Neuronal stem cell (in vitro differentiated cells): ENCODE data around the gene AK9.
"Not testable (repeated sequence)": the region's sequence is repeated elsewhere in the genome, so short reads cannot be mapped to it uniquely, and the experiment has no call there.

Experiments
- DNase-seq: peaks from one replicate; pipeline ENCODE4 v3.0.0-alpha.2; 2013; ENCODE audit warnings: low spot score
- H2AFZ ChIP-seq: one replicate; pipeline ENCODE4 v1.6.1; 2013; ENCODE audit warnings: mild to moderate bottlenecking, low read length, inconsistent platforms
- H2AK5ac ChIP-seq: 2 replicates; pipeline ENCODE4 v1.6.1; 2013; ENCODE audit warnings: low read depth, mild to moderate bottlenecking, inconsistent platforms, low read length, moderate library complexity, mixed read lengths
- H2BK120ac ChIP-seq: 2 replicates; pipeline ENCODE4 v1.6.1; 2013; ENCODE audit warnings: low read depth, mild to moderate bottlenecking, inconsistent platforms, low read length, moderate library complexity, mixed read lengths
- H2BK12ac ChIP-seq: one replicate; pipeline ENCODE4 v1.6.1; 2013; ENCODE audit warnings: low read length, inconsistent platforms
- H2BK15ac ChIP-seq: 2 replicates; pipeline ENCODE4 v1.6.1; 2013; ENCODE audit warnings: mild to moderate bottlenecking, low read length, inconsistent platforms, mixed read lengths
- H2BK5ac ChIP-seq: one replicate; pipeline ENCODE4 v1.6.1; 2013; ENCODE audit warnings: inconsistent platforms, mild to moderate bottlenecking, low read length, moderate library complexity
- H3K14ac ChIP-seq: one replicate; pipeline ENCODE4 v1.6.1; 2013; ENCODE audit warnings: low read length, inconsistent platforms
- H3K18ac ChIP-seq: 2 replicates; pipeline ENCODE4 v1.6.1; 2013; ENCODE audit warnings: low read length, inconsistent platforms
- H3K23ac ChIP-seq: 2 replicates; pipeline ENCODE4 v1.6.1; 2013; ENCODE audit warnings: low read depth, mild to moderate bottlenecking, mixed read lengths, low read length, inconsistent platforms; ENCODE audit not compliant: poor library complexity
- H3K27ac ChIP-seq: replicated peaks from 3 replicates; pipeline ENCODE4 v1.5.1; 2013; ENCODE audit warnings: low read length, inconsistent platforms
- H3K27me3 ChIP-seq, 3 experiments: 2 replicates each; pipeline ENCODE4 v1.6.1; 2013; ENCODE audit warnings: low read length in 3 of 3, mild to moderate bottlenecking in 2 of 3, inconsistent platforms in 1 of 3, low read depth in 1 of 3, mixed read lengths in 1 of 3, moderate library complexity in 1 of 3; ENCODE audit not compliant: control insufficient read depth in 3 of 3, insufficient read depth in 3 of 3
- H3K36me3 ChIP-seq, 2 donors: replicated peaks in 1 of 2; 2 replicates each; pipeline ENCODE4 v1.6.1; 2013; ENCODE audit warnings: low read length in 2 of 2; ENCODE audit not compliant: control insufficient read depth in 2 of 2, insufficient read depth in 2 of 2
- H3K4ac ChIP-seq: 2 replicates; pipeline ENCODE4 v1.6.1; 2013; ENCODE audit warnings: inconsistent platforms, mild to moderate bottlenecking, low read length, moderate library complexity
- H3K4me1 ChIP-seq, 2 donors: 1 replicate in 1 of 2; 2 replicates in 1 of 2; pipeline ENCODE4 v1.6.1; 2013; ENCODE audit warnings: low read length in 2 of 2, low read depth in 1 of 2; ENCODE audit not compliant: control insufficient read depth in 2 of 2, insufficient read depth in 1 of 2
- H3K4me2 ChIP-seq: one replicate; pipeline ENCODE4 v1.6.1; 2013; ENCODE audit warnings: mild to moderate bottlenecking, low read length, inconsistent platforms; ENCODE audit not compliant: insufficient read depth, poor library complexity, severe bottlenecking
- H3K4me3 ChIP-seq, 2 donors: 2 replicates each; pipeline ENCODE4 v1.5.1; 2013; ENCODE audit warnings: low read length in 2 of 2, mild to moderate bottlenecking in 2 of 2, inconsistent platforms in 1 of 2, moderate library complexity in 1 of 2
- H3K79me1 ChIP-seq: one replicate; pipeline ENCODE4 v1.6.1; 2013; ENCODE audit warnings: low read depth, mild to moderate bottlenecking, inconsistent platforms, low read length, moderate library complexity
- H3K9ac ChIP-seq: one replicate; pipeline ENCODE4 v1.6.1; 2013; ENCODE audit warnings: mild to moderate bottlenecking, low read depth, low read length, inconsistent platforms; ENCODE audit not compliant: poor library complexity
- H3K9me3 ChIP-seq, 2 donors: replicated peaks in 1 of 2; 2 replicates each; pipeline versions ENCODE3 to v1.6.1; 2013; ENCODE audit warnings: low read length in 2 of 2, mild to moderate bottlenecking in 2 of 2, inconsistent platforms in 1 of 2, low read depth in 1 of 2, mixed read lengths in 1 of 2, moderate library complexity in 1 of 2; ENCODE audit not compliant: control insufficient read depth in 2 of 2, insufficient read depth in 1 of 2
- H4K8ac ChIP-seq: one replicate; pipeline ENCODE4 v1.6.1; 2013; ENCODE audit warnings: low read depth, mild to moderate bottlenecking, inconsistent platforms, low read length, moderate library complexity
- H4K91ac ChIP-seq: one replicate; pipeline ENCODE4 v1.6.1; 2013; ENCODE audit warnings: low read length, low read depth, mild to moderate bottlenecking, inconsistent platforms; ENCODE audit not compliant: poor library complexity
- WGBS, 2 donors: extraction: QIAGEN DNeasy Blood & Tissue Kit; methylation state at CpG; one replicate each; pipeline ENCODE4 v1.1.7; 2013; ENCODE audit warnings: missing lambda C conversion rate in 2 of 2, mixed read lengths in 1 of 2; ENCODE audit not compliant: insufficient read length in 2 of 2, insufficient replicate concordance in 1 of 2; ENCODE audit errors: extremely low coverage in 2 of 2; 5-methylcytosine and 5-hydroxymethylcytosine counted together

AK9 gene

GRCh38 chr6:109708099-109708498 lies 17.1 kb upstream of the AK9 start:
- H3K4me1 ChIP-seq, H3K27me3 ChIP-seq, H3K9me3 ChIP-seq, H2AFZ ChIP-seq, H2BK15ac ChIP-seq, H3K27ac ChIP-seq, DNase-seq, H3K14ac ChIP-seq, H3K18ac ChIP-seq, H3K79me1 ChIP-seq, H2BK5ac ChIP-seq, H3K4me3 ChIP-seq, H3K4ac ChIP-seq, H4K91ac ChIP-seq, H2AK5ac ChIP-seq, H3K36me3 ChIP-seq, H3K4me2 ChIP-seq, H3K23ac ChIP-seq, H2BK120ac ChIP-seq, H2BK12ac ChIP-seq, H3K9ac ChIP-seq, H4K8ac ChIP-seq: not testable (repeated sequence)
- no CpG with 5 or more reads among the region's 2 CpGs for WGBS, 2 donors

- no peak overlapping the region for H3K18ac ChIP-seq
- H2BK5ac ChIP-seq = no peak overlapping the region
- no peak overlapping the region for H2BK12ac ChIP-seq
- no peak overlapping the region for H3K9ac ChIP-seq
- H3K14ac ChIP-seq = no peak overlapping the region
- H3K27me3 ChIP-seq = no peaks in the 10 kb centered on the region
- no peak overlapping the region for H3K4ac ChIP-seq
- H3K79me1 ChIP-seq = no peaks in the 10 kb centered on the region
- no peak overlapping the region for H4K91ac ChIP-seq
- no peaks in the 10 kb centered on the region for H3K36me3 ChIP-seq
- whole genome bisulfite sequencing, 2 donors = no CpG with 5 or more reads among the region's 6 CpGs
- no peak overlapping the region for H4K8ac ChIP-seq
- H2BK120ac ChIP-seq = no peak overlapping the region
- H3K23ac ChIP-seq = no peak overlapping the region
- no peak for DNase-seq
- no peak overlapping the region for H2BK15ac ChIP-seq
- H3K4me3 ChIP-seq = no peak overlapping the region
- H3K27ac ChIP-seq = no peak overlapping the region
- no peak overlapping the region for H2AK5ac ChIP-seq
- H3K4me1 ChIP-seq = no peaks in the 10 kb centered on the region
- H3K9me3 ChIP-seq = no peaks in the 10 kb centered on the region
- no peak overlapping the region for H2AFZ ChIP-seq
- no peak overlapping the region for H3K4me2 ChIP-seq
Measured at GRCh38 chr6:109706513-109706912, 15.5 kb upstream of the AK9 start.

DNA sequence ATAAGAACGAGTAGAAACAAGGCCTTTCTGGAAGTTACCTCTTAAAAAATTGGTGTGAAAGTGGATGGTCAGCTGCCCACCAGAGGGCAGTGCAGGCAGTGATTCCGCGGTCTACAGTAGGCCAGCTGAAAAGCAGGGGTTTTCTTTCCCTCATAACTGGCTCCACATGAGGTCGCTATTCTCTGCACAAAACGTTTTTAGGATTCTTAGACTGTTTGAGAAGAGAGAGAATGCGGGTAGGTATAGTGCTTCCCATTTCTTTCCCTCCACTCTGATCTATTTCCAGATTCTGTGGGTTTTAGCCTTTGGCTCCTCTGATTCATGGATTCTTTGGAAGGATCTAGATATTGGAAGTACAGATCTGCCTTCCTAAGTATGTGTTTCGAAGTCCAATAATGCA lies 14.3 kb upstream of the AK9 start:
- H3K27ac ChIP-seq = no peak overlapping the region
- no CpG with 5 or more reads among the region's 7 CpGs for WGBS, 2 donors
- H3K4me2 ChIP-seq = no peak overlapping the region
- H2BK120ac ChIP-seq = no peak overlapping the region
- H4K91ac ChIP-seq = no peak overlapping the region
- H4K8ac ChIP-seq = no peak overlapping the region
- no peaks in the 10 kb centered on the region for H3K36me3 ChIP-seq
- H3K18ac ChIP-seq = no peak overlapping the region
- peak; percentile 72 for DNase-seq
- H3K23ac ChIP-seq = no peak overlapping the region
- no peak overlapping the region for H3K14ac ChIP-seq
- no peak overlapping the region for H2BK15ac ChIP-seq
- peaks cover 0 to 2% of the 10 kb centered on the region in 2 donors for H3K4me1 ChIP-seq
- no peak overlapping the region for H2BK12ac ChIP-seq
- H3K4ac ChIP-seq = no peak overlapping the region
- no peak overlapping the region for H3K9ac ChIP-seq
- no peak overlapping the region for H2BK5ac ChIP-seq
- no peak overlapping the region for H2AFZ ChIP-seq
- H3K27me3 ChIP-seq = no peaks in the 10 kb centered on the region
- H3K9me3 ChIP-seq = no peaks in the 10 kb centered on the region
- no peaks in the 10 kb centered on the region for H3K79me1 ChIP-seq
- no peak overlapping the region for H3K4me3 ChIP-seq
- H2AK5ac ChIP-seq = no peak overlapping the region

- no CpG with 5 or more reads among the region's 4 CpGs for WGBS, 2 donors
- no peak overlapping the region for H3K27ac ChIP-seq
Measured at GRCh38 chr6:109702791-109703190, 11.8 kb upstream of the AK9 start.

More at GRCh38 chr6:109702791-109703190, 11.8 kb upstream of the AK9 start:
- H2BK15ac ChIP-seq = no peak overlapping the region
- no peak overlapping the region for H3K4ac ChIP-seq
- no peak overlapping the region for H3K18ac ChIP-seq
- no peaks in the 10 kb centered on the region for H3K79me1 ChIP-seq
- no peaks in the 10 kb centered on the region for H3K36me3 ChIP-seq
- no peak overlapping the region for H2BK12ac ChIP-seq
- no peaks in the 10 kb centered on the region for H3K27me3 ChIP-seq
- no peak overlapping the region for H3K14ac ChIP-seq
- H3K4me1 ChIP-seq = peaks cover 2 to 3% of the 10 kb centered on the region in 2 donors
- no peak overlapping the region for H2BK120ac ChIP-seq
- H3K23ac ChIP-seq = no peak overlapping the region
- no peak overlapping the region for H3K9ac ChIP-seq
- no peak overlapping the region for H3K4me3 ChIP-seq
- H2AFZ ChIP-seq = no peak overlapping the region
- DNase-seq = no peak
- no peaks in the 10 kb centered on the region for H3K9me3 ChIP-seq
- H4K91ac ChIP-seq = no peak overlapping the region
- H2AK5ac ChIP-seq = no peak overlapping the region
- no peak overlapping the region for H3K4me2 ChIP-seq
- H2BK5ac ChIP-seq = no peak overlapping the region
- H4K8ac ChIP-seq = no peak overlapping the region
